Spleen (tissue), 7 donors: ENCODE data around the gene TUBA4B.

Experiments
- POLR2A ChIP-seq, 3 donors: fragments of 450-650 bp; IDR thresholded peaks; one replicate each; pipeline ENCODE4 v1.5.1; 2017; ENCODE audit warnings: antibody characterized with exemption in 3 of 3, mild to moderate bottlenecking in 1 of 3
- TF ChIP-seq, protein P1 (sequence below), 11 experiments: fragments of 200-600 bp in 7 of 11; fragments of 450-650 bp in 4 of 11; sonication (generic) in 4 of 11; IDR thresholded peaks in 8 of 11; conservative IDR thresholded peaks in 3 of 11; 1 replicate in 7 of 11; 2 replicates in 4 of 11; pipeline versions ENCODE4 v1.4.0 to v1.8.0; 2016 to 2021; ENCODE audit warnings: antibody characterized with exemption in 11 of 11, inconsistent platforms in 4 of 11, mild to moderate bottlenecking in 1 of 11
- donor health status: DM: no; HTN: no; CAD: no; lungs with moderate emphysema.
- donor health status: DM: no; HTN: no; CAD: no.
- donor health status: DM: no; HTN: no; CAD: no.

DNA sequence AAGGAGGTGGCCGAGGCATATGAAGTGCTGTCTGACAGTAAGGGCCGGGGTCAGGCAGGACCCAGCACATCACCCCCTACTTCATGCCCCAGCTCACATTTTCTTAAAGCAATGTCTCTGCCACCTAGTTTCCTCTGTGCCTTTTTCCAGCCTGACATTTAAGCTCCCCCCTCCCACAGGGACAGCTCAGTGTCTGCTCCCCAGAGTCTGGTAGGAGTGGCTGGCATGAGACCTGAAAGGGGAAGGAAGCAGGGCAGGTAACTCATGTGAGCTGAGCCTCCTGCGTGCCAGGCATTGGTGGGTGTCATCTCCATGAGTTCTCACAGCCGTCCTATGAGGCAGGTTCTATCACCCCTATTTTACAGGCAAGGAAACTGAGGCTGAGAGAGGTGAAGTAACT, 27.6 kb downstream of the TUBA4B start:
- TF ChIP-seq, protein P1, sequence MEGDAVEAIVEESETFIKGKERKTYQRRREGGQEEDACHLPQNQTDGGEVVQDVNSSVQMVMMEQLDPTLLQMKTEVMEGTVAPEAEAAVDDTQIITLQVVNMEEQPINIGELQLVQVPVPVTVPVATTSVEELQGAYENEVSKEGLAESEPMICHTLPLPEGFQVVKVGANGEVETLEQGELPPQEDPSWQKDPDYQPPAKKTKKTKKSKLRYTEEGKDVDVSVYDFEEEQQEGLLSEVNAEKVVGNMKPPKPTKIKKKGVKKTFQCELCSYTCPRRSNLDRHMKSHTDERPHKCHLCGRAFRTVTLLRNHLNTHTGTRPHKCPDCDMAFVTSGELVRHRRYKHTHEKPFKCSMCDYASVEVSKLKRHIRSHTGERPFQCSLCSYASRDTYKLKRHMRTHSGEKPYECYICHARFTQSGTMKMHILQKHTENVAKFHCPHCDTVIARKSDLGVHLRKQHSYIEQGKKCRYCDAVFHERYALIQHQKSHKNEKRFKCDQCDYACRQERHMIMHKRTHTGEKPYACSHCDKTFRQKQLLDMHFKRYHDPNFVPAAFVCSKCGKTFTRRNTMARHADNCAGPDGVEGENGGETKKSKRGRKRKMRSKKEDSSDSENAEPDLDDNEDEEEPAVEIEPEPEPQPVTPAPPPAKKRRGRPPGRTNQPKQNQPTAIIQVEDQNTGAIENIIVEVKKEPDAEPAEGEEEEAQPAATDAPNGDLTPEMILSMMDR (IDR thresholded peaks at IDR 0.05 in 8 of 11, conservative IDR thresholded peaks at IDR 0.05 in 3 of 11): no peak
- no peak for TF ChIP-seq POLR2A (IDR thresholded peaks at IDR 0.05)
